Measurements from ENCODE around the gene RUNX2.

Gene RUNX2

DNA sequence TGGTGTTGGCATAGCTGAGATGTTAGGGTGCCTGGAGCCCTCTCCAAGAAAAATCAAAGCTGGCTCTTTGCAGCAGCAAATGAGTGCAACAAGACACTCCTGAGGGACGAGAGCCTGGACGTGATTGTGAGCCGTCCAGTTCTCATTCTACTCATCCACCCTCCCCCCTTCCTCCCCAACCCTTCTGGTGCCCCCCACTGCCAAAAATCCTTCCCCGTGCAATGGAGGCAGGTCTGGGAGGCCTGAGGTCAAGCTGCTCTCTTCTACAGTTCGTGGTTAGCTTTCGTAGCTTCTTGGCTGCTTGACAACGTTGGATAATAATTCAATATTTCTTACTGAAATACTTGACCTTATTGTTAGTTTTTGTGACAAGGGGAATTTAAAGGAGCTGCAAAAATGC is 234.9 kb downstream of the RUNX2 start:
- DNase-seq, result peak; percentile 22

DNA sequence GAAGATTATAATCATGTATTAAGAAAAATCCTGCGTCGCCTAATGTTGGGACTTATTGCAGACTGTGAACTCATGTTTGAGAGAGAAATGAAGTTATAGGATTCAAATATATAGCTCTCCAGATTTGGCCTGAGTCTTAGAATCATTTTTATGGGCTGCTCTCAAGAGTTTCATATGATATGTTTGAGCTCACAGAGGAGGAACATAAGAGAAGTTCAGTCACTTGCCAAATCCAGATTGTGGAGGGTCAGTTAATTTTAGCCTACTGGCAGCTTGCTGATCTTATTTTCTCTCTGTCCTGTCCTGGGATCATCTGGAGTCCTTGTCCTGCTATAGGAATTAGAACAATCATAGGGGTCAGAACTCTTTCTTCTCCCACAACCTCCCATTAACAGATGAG is 235.7 kb downstream of the RUNX2 start:
- no peak for DNase-seq

DNA sequence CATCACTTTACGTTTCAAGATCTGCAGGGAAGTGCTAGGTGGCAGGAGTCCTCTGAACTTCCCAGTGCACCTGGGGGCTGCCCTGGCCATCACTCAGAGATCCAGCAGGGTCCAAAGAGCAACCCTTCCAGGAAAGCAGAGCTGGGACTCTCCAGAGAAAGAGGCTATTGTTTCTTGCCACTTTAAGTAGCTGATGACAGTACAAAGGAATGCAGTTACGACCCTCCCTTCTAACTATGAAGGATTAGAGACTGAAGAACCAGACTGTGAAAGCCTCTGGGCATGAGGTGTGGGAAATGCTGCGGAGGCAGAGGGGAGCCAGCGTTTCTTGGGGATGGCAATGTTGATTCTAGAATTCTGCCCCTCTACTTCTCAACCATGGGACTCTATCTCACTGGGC is 238.8 kb downstream of the RUNX2 start:
- no peak for DNase-seq

DNA sequence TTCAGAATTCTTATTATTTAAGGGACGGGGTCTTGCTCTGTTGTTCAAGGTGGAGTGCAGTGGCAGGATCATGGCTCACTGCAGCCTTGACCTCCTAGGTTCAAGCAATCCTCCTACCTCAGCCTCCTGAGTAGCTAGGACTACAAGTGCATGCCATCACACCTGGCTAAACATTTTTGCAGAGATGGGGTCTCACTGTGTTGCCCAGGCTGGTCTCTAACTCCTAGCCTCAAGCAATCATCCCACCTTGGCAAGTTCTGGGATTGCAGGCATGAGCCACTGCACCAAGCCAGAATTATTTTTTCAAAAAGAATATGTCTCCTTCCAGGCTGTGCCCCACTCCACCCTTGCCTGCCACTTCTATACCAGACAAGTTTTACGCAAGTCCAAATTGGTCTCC is 239.7 kb downstream of the RUNX2 start:
- no peak for DNase-seq

DNA sequence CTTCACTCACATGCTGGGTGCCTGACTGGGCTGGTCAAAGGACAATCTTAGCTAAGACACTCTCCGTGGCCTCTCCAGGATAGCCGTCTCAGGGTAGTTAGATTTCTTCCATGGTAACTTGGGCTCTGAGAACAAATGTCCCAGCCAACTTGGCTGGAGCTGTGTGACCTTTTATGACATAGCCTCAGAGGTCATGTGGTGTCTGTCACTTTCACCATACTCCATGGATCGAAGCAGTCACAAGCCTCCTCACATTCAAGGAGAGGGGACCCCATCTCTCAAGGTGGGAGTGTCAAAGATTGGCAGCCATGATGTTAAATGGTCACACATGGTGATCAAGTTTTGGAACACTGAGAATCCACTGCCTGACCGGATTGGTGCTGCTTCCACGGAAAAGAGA is 240.5 kb downstream of the RUNX2 start:
- DNase-seq, result no peak

DNA sequence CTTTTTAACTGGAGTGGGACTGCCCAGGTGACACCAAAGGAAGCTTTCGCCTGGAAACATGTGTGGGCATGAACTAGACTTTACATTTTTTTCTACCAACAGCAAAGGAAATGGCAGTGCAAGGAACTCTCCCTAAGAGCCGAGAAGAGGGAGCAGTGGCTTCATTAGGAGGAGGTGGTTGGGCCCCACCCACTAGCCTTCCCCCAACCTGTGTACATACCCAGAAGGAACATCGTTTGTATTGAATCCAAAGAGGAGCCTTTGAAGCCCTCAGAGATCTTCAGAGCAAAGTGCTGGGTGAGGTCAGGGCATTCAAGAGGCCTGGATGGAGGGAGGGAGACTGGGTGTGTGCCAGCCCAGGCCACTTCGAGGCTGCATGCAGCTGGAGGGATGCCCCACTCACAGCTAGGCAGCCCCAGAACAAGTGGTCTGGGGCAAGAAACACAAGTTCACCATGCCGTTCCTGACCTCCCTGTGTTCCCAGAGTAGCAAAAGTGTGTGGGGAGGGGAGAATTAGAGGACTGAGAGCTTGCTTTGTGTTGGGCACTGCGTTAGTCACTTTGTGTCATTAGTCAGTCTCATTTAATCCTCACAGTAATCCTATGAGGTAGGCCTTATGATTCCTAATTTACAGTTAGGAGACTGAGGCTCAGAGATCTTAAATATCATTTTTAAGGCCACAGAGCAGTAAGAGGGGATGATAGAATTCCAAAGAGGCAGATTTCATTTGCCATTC is 241.2 kb downstream of the RUNX2 start:
- peak; percentile 81 for DNase-seq

DNA sequence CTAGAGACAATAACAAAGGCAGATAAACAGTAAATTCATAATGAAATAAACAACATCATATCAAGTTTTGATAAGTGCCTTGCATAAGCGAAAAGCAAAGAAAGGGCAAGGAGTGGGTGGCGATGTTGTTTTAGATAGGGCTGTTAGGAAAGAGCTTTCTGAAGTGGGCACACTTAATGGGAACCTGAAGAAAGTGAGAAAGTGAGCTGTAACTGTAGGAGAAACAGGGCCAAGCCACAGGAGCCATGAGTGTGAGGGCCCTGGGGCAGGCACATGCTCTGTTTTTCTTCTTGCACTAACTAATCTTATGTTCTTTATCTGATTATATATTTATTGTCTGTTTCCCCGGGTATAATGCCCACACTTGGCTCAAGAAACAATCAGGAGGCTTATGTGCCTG is 243.0 kb downstream of the RUNX2 start:
- DNase-seq, result no peak

DNA sequence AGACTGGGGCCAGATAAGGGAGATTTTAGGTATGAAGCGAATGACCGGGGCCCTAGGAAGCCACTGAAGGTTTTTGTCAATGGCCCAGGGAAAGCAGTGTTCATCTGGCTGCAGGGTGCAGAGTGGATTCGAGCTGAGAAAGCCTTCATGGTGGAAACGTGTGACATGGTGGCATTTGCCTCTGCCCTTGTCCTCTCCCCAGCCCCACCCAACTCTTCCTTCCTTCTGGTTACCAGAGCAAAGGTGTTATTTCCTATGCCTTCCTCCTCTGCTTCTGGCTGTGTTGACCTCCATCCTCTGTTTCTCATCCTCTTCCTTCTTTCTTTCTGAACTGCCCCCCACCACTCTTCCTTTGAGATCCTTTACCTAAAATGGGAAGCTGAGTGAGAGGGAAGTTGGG is 244.7 kb downstream of the RUNX2 start:
- DNase-seq, result no peak

DNA sequence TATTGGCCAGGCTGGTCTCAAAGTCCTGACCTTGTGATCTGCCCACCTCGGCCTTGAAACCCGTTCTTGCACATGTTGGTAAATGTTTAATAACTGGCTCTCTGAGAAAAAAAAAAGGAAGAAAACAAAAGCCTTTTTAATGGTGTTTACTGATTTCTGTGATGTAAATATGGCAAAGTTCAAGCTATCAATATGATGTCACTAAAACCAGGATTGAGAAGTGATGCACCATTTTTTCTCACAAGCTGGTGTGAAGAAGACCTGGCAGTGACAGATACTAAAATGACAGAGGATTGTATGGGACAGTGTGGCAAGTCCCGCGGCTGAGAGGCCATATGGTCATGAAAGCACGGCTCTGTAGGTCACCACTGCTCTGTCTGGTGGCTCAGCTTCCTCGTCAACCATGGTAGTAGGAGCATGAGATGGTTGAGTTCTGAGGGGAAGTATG is 245.9 kb downstream of the RUNX2 start:
- no peak for DNase-seq

DNA sequence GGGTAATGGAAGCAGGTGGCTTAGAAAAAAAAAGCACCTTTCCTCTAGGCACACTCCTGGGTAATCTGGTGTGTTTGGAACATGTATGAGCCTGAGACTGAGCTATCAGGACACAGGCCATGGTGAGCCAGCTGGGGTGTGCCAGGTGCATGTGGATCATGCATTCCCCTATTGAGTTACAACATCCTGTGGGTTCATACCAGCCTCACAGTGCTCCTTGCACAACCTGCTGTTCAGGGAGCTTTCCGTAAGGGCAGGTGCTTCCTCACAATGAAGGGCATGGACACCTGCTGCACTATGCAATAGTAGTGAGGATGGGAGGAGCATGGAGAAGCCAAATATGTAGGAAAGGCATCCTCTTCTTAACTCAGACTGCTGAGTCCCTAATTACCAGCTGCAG is 246.8 kb downstream of the RUNX2 start:
- DNase-seq, result no peak

DNA sequence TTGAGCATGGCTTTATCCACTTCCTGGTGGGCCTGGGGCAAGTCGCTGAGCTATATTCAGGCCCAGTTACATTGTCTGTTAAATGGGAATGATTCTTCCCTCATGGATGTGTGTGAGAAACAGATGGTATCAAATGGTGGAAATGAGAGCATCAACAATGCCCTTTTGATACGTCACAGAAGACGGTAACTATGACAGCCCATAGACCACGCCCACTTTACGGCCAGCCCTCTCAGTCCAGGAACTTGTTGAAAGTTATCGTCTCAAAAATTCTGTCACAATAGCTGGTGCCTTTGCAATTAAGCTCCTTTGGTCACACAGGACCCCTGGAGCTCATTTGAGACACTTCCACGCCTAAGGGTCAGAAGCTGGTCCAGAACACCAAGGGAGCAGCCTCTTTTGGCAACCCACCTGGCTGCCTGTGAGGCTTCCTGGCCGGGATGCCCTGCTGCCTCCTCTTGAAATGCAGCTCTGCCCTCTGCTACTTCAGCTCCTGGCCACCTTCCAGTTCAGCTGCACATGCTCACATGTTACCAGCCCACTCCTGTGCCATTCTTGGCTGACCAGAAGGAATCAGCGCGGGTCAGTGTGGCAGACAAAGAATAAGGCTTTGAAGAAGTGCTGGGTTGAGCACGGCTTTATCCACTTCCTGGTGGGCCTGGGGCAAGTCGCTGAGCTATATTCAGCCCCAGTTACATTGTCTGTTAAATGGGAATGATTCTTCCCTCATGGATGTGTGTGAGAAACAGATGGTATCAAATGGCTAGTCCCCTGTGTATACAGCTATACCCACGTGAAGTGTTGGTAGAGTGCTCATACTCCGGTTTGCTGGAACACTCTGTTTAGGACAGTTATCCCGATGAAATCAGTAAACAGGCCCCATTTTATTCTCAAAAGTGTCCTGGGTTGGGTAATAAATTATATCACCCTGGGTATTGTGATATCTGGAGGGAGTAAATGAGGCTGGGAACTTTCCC is 248.8 kb downstream of the RUNX2 start:
- DNase-seq, result peak; percentile 42

DNA sequence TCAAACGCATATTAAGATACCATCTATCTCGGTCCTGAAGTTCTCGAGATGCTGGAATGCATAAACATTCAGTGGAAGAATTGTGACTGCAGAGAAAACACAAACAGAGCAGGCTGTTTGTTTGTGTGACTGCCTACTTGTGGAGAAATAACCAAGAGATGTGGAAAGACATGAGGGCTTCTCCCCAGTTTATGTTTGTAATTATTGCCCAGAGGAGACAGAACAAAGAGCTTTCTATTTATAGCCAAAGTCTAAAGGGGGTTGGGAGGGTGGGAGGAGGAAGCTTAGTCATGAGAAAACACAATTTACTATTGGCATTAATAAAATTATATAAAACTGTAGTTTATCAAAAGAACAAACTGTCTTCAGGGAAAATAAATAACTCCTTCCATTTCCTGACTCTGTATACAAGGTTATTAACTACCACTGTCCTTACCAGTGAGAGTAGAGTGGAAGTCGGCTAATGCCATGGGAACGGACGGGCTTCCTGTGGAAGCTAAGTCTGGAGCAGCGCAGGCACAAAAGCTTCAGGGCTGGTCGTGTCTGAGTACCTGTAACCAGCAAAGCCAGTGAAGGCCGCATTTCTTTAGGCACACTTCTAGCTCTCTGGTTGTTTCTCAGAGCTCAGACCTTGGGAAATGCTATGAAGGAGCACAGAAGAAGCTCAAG is 249.8 kb downstream of the RUNX2 start:
- DNase-seq, result no peak

DNA sequence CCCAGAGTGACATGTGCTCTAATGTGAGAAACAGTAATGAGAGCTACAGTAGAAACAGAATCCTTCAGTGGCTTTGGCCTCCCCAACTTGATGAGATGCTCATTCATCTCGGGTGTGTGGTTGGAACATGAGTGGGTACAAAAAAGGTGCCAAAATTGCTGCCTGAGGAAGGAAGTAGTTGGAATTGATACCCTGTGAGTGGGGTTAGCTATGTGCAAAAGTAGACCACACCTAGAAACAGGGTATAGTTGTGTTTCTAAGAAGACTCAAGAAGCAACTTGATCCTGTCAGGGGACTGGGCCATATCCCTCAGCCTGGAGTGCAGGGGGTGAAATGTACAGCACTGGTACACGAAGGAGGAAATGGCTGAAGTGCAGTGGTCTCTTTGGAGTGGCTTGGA is 256.0 kb downstream of the RUNX2 start:
- no peak for DNase-seq

DNA sequence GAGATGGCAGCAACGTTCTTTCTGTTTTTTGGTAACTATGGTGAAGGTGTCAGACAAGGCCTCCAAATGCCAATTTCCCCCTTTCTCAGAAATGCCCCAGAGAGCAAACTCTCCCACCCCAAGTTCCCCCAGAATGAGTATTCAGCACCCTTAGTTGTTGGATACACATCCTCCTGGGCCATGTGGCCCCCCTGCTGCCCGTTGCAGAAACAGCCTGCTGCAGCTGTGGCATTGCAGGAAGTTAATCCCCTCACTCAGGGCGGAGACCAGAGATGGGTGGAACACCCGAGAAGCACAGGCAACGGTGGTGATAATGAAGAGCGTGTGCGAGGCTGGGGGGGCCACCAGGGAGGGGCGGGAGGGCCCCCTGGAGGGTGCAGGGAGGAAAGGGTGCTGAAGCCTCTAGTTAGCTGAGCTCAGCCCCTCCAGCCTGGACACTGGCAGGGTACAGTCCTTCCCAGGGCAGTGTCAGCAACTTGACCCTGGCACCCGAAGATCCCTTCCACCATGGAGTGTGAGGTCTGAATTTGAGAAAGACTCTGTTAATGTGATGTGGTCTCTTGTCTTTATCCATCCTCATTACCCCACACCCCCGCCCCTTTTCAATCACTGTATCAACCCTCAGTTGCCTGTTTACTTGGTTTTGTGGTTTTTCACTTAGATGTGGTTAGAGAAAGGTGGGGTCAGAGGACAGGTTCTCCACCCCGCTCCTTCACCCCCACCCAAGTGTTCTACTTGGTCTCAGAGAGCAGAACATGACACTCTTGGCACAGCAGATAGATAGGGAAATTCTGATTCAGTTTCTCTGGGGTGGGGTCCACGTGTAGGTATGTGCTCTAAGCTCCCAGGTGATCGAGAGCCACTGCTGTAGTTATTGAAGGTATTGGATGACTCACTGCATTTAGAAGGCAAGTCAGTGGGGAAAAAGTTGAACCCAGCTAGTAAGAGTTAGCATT is 258.4 kb downstream of the RUNX2 start:
- DNase-seq, result no peak

DNA sequence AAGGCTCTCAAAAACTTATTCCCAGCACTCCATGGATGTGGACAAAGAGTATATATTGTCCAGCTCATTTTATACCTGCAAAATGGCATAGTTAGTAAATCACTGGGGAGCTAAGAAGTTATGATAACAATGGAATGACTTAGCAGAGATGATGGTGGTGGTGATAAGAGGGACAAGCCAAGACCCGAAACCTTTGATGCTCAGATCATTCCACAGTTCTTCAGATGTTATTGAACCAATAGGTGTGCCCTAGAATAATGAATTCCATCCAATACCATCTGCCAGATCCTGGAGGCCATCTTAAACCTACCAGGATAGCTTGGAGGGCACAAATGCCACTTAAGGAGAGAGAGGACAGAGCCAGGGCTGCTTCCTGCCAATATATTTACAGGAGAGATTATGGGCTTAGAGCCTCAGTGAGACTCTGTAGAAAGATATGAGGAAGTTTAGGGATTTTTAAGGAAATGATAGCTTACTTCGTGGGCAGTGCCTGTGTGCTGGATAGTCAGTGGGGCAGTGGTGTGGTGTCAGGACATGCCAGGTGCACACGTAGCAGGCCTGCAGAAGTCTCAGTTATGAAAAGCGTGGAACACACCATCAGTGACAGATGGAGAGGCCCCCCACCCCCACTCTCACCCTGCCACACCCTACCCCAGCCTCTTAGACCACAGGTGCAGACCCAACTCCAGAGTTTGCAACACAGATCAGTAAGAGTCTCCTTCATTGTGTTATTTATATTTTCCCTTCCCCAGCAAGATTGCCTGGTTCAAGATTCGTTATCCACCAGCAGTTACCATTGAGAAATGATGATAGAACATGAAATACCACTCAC is 259.3 kb downstream of the RUNX2 start:
- DNase-seq, result no peak

DNA sequence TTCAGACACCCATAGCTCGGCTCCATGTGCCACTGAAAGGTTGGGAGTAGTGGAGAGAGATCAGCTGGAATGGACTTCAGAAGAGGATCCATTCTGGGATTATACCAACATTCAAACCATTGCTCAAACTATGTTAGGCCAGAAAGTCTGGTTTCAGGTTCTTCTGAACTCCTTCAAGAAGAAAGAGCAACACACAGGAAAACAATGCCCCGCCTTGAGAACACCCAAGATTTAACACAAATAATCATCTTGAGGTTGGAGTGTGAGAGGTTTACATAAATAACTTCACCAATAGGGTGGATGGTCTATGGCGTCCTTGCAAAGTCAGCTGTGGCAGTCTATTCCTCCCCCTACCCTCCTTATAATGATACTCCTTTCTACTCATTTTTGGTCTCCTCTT is 261.2 kb downstream of the RUNX2 start:
- no peak for DNase-seq

DNA sequence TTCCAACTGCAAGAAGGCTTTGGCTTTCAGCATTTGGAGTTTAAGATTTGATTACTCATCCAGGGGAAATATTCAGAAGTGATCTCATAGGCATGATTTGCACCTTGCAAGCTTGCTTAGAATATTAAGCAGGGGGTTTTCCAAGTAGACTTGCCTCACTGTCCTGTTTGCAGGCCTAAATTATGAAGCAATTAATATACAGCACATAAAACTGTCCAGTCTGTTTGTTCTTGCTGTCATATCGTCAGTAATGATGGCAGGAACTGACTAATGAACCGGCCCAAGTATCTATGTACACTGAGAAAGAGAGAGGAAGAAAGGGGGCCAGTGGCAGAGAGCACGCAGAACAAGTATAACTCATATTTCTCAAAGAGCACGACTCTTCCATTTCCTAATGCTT is 262.1 kb downstream of the RUNX2 start:
- no peak for DNase-seq

DNA sequence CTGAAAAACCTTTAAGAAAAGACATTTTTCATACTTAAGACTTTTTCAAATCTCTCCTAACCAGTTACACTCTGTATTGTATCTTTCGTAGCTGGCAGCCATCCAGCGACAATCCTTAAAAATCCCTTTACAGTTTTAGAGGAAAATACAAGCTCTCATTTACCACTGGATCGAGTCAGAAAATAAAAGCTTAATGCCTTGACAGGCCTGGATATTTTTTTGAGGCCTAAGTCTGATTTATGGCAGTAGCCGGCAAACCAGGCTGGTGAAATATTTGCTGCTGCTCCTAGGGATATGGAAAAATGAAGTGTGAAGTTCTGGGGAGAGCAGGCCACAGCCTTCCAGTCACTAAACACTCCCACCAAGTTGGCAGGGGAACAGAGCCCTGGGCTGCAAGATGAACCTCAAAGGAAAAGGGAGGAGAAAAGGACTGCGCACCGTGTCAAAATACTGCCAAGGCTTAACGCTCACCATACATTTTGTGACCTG is 262.6 kb downstream of the RUNX2 start:
- DNase-seq, result no peak

DNA sequence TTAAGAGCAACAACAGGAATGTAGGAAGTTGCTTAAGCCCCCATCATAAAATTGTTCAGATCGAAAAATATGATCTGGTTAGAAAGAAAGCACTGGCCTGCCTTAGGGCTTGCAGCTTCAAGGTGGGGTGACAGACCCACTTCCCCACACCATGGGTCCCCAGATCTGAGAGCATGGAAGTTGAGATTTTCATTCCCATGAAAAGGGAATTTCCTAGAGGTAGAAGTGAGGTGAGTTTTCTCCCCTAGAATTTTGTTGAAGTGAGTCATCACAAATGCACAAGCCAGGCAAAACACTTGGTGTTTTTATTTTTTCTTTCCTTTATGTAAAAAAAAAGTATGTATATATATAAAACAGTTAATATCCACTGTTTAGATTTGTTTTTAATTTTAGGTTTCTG is 263.2 kb downstream of the RUNX2 start:
- no peak for DNase-seq

DNA sequence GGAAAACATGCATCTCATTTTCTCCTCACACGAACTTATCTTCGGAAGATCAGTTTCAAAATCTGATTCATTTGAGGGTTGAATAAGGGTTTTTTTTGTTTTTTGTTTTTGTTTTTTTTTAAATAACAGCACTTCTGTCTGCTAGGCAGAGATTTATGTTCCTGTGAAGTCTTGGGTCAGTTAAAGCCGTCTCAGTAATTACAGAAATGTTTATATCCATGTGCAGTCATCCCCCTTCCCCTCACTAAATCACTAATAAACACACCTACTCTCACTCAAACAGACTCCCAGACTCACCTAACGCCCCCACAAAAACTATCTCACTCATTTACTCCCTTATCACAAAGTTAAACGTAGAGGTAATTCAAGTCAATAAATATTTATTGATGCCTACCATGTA is 263.8 kb downstream of the RUNX2 start:
- no peak for DNase-seq

DNA sequence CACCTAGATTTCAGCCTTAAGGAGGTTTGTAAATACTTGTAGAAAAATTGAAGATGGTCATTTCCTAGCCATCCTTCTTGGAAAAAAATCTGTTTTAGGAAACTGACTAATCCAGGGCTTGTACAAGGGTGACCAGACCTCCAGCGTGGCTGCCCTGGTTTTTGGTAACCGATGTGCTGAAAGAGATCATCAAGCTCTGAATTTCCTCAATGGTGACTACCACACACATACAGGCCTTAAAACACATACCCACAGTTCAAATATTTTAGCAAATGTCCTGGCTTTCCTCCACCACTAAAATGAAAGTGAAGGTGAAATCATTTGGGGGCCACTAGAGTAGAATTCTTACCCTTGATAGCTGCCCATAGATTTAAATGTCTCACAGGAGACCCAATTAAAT is 264.9 kb downstream of the RUNX2 start:
- no peak for DNase-seq
